ENCODE data around the gene KRTAP10-9.
A peak's percentile ranks its signal among the peaks of the same experiment; 100 is the strongest.
"Not testable (repeated sequence)": the region's sequence is repeated elsewhere in the genome, so short reads cannot be mapped to it uniquely, and the experiment has no call there.

KRTAP10-9 gene

DNA sequence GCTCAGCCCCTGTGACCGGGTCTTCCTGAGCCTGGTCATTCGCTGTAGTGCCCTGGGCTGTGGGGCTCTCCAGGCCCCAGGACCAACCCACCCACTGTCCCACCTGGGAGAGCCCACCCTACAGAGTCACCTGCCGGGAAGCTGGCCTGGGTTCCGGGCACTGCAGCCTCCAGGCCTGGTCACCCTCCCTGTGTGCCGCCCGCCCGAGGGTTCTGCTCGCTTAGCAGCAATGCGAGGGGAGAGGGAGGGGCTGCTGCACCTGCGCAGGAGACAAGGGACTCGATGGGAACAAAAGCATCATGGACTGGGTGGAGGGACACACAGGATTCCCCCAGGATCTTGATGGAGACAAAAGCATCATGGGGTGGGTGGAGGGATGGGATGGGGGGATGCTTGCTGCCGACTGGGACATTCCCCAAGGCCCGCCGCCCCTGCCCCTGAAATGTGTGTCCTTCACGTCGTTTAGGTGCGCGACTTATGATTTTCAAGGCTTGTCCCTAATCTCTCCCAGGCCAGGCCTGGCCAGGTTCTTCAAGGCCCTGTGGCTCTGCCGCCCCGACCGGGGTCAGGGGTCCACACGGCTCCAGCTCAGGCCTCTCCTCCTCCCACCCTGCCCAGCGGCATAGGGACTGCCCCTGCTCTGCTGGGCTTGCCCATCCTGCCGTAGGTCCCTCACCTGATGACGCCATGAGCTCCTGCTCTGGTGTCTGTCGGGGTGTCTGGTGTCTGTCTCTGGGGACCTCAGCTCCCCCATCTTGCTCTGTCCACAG lies 13.3 kb upstream of the KRTAP10-9 start:
- DNase-seq, result peak in 2 of 10 donors; percentile 60 to 61
- intact Hi-C loops (cut with DNase I), result no loop called here

DNA sequence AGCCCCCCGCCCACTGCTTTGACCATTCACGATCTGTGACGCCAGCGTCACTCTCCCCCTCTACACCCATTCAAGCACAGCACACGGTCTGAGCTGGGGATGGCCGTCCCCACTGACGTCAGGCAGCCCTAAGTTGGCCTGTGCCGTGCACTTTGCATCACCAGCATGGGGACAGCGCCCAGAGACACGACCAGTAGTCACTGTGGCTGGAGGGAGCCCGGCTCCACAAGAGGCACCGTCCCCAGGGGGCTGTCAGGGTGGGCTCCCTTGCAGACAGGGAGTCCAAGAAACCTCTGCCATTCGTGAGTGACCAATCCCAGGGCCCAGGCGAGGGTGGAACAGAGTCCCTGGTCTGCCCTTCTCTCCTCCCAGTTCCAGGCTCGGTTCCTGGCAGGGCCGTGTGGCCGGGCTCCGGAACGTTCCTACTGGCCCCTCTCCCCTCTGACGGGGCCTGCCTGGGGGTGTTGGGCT lies 12.7 kb upstream of the KRTAP10-9 start:
- intact Hi-C loops (cut with DNase I), result no loop called here
- peak in 2 of 10 donors; percentile 56 to 64 for DNase-seq

DNA sequence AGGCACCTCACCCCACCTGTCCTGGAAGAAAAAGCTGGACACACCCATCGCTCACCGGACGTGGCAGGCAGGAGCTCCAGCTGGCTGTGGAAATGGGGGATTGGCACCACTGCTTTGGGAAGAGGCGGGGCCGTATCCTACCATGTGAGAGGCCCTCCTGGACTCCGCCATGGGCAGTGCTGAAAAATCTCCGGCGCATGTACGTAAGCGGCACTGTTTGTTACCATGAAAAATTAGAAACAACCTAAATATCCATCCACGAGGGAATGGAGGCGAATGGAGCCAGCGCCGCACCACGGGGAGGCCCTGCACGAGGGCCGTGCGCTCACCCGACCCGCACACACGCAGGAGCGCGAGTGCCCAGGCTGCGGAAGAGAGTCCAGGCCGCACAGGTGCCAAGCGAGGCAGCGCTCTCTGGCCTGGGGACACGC lies 11.9 kb upstream of the KRTAP10-9 start:
- intact Hi-C loops (cut with DNase I), result no loop called here
- DNase-seq, result peak in 2 of 10 donors; percentile 39 to 65

DNA sequence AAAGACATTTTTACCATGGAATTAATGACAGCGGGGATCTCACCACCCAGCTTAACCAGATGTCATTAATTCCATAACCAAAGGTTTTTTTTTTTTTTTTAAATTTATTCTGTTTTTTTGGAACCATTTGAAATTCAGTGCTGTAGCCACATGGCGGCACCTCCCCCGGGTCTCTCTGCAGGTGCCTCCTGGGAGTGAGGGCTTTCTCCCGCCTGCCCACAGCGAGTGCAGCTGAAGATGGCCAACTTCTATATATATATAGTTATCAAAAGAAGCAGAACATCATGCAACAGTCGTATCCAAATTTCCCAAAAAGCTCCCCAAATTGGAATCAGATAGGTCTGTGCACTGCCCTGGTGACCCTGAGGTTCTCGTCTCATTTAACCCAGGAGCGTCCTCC lies 11.4 kb upstream of the KRTAP10-9 start:
- DNase-seq, result peak in 1 of 10 donors; percentile 70
- intact Hi-C loops (cut with DNase I), result no loop called here

DNA sequence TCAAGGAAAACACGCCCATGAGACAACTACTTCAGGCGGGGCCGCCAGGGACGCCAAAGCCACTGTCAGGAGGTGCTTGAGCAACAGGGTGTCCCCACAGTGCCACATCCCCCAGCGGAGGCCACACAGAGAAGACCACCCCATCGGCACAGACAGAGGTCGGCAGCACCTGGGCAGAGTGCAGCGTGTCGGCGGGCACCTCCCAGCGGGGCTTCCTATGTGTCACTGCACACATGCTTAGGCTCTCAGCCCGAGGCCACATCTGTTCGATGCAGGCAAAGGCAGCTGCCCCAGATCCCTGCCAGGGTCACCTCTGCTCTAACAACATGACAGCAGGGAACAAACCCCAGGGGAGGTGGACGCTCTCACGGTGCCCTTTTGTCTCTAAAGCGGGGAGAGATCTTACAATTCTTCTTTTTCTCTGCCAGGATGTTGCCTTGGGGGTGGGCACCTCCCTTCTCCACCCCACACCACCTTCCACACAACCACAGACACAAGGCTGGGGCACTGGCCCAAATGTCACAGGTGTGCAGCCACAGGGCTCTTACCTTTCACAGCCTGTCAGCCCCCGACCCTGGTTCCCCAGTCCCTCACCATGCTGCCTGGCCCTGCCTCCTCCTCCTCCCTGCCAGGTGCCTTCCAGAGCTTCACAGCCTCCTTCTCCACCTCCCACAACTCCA lies 10.8 kb upstream of the KRTAP10-9 start:
- intact Hi-C loops (cut with DNase I), result no loop called here
- peak in 2 of 10 donors; percentile 50 to 62 for DNase-seq

DNA sequence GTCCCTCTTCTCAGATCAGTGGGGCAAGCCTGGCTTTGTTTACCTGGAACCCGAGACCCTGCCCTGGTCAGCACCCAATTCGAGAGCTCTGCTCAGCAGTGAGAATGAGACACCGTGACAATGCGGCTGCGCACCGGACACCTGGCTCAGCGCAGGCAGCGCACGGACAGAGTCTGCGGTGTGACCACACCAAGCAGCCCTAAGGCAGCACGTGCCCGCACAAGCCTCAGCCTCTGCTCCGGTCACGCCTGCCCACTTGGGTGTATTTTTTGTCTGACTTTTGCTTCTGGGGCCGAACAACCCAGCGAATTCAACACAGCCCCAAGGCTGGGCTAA lies 10.3 kb upstream of the KRTAP10-9 start:
- intact Hi-C loops (cut with DNase I), result no loop called here
- peak in 2 of 10 donors; percentile 37 to 58 for DNase-seq

DNA sequence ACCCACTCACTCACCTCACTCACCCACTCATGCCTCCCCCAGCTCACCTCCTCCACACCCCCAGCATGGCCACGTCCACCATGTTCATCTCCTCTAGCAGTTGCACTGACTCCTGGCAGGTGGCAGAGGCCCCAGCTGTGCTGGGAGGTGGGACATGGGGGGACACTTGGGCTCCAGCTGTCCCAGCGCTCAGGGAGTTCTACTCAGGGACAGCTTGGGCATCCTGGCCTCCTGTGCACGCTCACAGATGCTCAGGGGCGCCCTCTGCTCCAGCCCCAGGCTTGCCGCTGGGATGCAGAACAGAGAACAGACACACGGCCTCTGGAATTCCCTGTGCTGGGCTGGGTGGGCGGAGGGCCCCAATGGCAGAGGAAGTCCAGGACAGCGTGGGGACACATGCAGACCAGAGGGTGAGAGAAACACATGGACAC lies 9.8 kb upstream of the KRTAP10-9 start:
- DNase-seq, result peak in 1 of 10 donors; percentile 46
- intact Hi-C loops (cut with DNase I), result no loop called here

DNA sequence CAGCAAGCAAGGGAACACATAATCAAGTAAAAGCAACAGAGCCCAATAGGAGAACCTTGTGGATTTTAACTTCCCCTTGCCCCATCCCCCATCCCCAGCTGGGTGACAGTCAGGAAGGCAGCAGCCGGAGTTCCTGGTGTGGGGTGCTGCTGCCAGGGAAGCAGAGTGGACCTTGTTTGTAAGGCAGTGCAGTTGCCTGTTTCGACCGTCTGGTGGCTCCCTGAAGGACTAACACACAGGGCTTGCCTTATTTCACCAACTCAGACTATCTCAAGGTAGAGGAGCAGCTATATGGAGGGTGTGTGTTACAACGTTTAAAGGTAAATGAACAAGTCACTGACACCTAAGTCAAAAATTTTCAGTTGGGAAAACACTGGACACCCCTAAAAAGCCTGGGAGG lies 8.4 kb upstream of the KRTAP10-9 start:
- peak in 1 of 10 donors; percentile 8 for DNase-seq
- intact Hi-C loops (cut with DNase I), result no loop called here

DNA sequence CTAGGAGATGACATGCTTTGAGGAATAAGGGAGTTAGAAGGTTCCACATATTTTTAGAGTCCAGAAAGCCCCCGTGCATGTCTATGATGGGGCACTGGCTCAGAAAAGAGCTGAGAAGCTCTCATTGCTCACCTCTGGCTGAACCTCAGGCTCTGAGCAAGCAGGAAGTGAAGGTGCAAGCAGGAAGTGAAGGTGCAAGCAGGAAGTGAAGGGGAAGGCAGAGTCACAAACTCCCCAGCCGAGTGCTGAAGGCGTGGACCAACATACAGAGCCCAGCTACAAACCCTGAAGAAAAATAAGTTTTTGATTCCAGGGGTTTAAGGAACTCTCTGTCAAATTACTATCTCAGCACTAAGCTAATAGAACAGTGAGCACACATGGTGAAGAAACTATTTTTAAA lies 8.0 kb upstream of the KRTAP10-9 start:
- intact Hi-C loops (cut with DNase I), result no loop called here
- DNase-seq, result no peak

DNA sequence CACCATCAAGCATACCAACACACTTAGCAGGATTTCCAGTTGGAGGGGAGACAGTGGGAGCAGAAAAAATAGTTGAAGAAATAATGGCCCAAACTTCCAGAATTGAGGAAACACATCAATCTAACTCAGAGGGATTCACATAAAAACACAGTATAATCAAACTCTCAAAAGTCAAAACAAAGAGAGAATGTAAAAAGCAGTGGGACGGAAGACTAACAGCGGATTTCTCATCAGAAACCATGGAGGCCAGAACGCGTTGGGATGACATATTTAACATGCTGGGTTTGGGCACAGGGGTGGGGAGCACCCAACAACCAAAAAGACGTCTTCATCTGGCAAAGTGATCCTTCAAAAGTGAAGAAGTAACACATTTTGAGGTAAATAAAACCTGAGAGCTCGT lies 7.0 kb upstream of the KRTAP10-9 start:
- intact Hi-C loops (cut with DNase I), result no loop called here
- no peak for DNase-seq

DNA sequence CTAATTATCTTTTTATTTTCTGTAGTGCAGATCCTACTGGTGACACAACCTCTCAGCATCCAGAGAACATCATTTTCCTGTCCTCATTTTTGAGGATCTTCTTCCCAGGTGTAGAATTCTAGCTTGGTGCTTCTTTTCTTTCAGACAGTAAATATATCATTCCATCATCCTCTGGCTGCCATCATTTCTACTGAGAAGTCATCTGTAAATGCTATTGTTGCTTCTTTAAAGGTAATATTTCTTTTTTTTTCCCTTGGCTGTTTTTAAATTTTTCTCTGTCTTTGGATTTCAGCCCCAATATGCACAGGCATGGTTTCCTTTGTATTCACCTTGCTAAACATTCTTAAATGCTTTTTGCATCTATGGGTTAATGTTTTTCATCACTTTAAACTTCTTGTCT lies 3.3 kb upstream of the KRTAP10-9 start:
- no peak for DNase-seq
- intact Hi-C loops (cut with DNase I), result no loop called here

DNA sequence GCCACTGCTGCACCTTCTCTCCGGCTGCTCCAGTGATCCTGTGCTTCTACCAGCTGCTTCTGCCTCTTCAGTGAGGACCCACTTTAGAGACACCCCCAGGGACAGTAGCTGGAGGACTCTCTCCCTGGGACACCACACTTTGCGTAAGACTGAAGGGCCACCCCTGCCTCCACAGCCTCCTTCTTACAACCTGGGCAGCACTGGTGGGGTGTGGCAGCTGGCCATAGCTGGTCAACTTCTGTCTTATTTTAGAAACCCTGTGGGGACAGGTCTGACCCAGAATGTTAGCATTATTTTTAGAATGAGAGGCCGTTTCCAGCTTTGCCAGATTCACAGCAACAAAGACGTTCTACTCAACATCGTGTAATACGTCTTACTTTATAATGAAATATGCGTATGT lies 1.1 kb upstream of the KRTAP10-9 start:
- intact Hi-C loops (cut with DNase I), result no loop called here

DNA sequence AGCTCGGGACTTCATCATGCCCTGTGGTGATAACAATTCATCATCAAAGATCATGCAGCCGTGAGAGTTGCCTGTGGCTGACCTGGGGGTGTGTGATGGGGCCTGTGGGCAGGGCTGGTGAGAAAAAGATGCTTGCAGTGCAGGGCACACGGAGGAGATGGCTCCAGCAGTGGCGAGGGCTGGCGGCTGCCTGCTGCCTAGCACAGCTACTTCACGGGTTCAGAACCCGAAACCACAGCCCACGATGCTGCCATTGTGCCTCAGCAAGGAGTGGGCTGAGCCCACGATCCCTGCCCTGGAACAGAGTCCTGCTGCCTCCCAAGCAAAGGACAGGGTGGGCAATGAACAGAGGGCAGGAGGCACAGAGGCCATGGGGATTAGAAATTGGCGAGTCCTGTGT lies 631 bp upstream of the KRTAP10-9 start:
- intact Hi-C loops (cut with DNase I), result no loop called here

More for the DNA sequence above, 1.1 kb upstream of the KRTAP10-9 start:
- peak in 1 of 10 donors; percentile 18 for DNase-seq

DNA sequence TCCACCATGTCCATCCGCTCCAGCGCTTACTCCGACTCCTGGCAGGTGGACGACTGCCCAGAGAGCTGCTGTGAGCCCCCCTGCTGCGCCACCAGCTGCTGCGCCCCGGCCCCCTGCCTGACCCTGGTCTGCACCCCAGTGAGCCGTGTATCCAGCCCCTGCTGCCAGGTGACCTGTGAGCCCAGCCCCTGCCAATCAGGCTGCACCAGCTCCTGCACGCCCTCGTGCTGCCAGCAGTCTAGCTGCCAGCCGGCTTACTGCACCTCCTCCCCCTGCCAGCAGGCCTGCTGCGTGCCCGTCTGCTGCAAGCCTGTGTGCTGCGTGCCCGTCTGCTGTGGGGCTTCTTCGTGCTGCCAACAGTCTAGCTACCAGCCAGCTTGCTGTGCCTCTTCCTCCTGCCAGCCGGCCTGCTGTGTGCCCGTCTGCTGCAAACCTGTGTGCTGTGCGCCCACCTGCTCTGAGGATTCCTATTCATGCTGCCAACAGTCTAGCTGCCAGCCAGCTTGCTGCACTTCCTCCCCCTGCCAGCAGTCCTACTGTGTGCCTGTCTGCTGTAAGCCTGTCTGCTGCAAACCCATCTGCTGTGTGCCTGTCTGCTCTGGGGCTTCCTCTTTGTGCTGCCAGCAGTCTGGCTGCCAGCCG lies 409 bp downstream of the KRTAP10-9 start:
- intact Hi-C loops (cut with DNase I), result not testable (repeated sequence)
- DNase-seq, result peak in 2 of 10 donors; percentile 42 to 62

More for the DNA sequence above, 631 bp upstream of the KRTAP10-9 start:
- peak in 2 of 10 donors; percentile 45 to 57 for DNase-seq

DNA sequence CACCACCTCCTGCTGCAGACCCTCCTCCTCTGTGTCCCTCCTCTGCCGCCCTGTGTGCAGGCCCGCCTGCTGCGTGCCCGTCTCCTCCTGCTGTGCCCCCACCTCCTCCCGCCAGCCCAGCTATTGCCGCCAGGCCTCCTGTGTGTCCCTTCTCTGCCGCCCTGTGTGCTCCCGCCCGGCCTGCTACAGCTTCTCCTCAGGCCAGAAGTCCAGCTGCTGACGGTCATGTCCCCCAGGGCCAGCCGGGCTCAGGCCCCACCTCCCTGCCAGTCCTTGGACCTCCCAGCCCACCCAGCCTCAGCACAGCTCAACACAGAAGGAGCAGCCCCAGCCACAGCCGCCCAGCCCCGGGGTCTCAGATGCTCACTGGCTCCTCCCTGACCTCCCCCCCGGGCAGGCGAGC lies 939 bp downstream of the KRTAP10-9 start:
- intact Hi-C loops (cut with DNase I), result not testable (repeated sequence)
- peak in 1 of 10 donors; percentile 30 for DNase-seq

DNA sequence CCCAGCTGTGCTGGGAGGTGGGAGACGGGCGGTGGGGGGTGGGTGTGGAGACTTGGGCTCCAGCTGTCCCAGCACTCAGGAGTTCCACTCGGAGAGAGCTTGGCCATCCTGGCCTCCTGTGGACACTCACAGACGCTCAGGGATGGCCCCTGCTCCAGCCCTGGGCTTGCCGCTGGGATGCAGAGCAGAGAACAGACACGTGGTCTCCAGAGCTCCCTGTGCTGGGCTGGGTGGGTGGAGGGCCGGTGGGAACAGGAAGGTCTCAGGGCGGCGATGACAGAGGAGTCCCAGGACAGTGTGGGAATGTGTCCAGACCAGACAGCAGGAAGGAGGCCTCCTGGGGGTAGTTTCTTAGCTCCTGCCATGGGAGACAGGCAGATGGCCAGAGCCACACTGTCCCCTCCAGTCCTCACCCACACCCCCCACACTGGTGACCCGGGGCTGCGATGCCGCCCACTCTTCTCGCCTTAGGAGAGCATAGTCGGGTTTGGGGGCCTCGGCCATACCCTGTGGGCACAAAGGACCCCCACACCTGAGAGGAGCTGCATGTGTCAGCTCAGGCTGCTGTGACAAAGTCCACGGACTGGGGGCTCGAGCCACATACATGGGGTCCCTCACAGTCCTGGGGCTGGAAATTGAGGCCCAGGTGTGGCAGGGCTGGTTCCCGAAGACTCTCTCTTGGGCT lies 2.0 kb downstream of the KRTAP10-9 start:
- intact Hi-C loops (cut with DNase I), result no loop called here
- DNase-seq, result peak in 3 of 10 donors; percentile 49 to 69 (median 62)

DNA sequence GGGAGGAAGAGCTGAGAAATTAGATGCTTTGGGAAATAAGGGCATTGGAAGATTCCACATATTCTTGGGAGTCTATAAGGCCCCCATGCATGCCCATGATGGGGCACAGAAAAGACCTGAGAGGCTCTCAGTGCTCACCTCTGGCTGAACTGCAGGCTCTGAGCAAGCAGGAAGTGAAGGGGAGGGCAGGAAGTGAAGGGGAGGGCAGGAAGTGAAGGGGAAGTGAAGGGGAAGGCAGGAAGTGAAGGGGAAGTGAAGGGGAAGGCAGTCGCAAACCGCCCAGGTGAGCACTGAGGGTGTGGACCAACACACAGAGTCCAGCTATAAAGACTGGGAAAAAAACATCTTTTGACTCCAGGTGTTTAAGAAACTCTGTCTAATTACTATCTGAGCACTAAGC lies 3.5 kb downstream of the KRTAP10-9 start:
- intact Hi-C loops (cut with DNase I), result no loop called here
- no peak for DNase-seq

DNA sequence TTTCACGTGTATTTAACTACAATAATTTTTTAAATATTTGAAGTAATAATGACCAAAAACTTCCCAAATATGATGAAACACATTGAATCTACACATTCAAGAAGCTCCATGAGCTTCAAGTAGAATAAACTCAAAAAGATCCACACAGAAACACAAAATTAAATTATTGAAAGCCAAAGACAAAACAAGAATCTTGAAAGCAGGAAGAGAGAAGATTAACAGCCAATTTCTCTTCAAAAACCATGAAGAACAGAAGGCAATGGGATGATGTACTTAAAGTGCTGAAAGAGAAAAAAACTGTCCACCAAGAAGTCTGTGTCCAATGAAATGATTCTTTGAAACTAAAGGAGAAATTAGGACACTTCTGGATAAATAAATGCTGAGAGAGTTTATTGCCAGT lies 5.2 kb downstream of the KRTAP10-9 start:
- intact Hi-C loops (cut with DNase I), result no loop called here
- DNase-seq, result no peak

DNA sequence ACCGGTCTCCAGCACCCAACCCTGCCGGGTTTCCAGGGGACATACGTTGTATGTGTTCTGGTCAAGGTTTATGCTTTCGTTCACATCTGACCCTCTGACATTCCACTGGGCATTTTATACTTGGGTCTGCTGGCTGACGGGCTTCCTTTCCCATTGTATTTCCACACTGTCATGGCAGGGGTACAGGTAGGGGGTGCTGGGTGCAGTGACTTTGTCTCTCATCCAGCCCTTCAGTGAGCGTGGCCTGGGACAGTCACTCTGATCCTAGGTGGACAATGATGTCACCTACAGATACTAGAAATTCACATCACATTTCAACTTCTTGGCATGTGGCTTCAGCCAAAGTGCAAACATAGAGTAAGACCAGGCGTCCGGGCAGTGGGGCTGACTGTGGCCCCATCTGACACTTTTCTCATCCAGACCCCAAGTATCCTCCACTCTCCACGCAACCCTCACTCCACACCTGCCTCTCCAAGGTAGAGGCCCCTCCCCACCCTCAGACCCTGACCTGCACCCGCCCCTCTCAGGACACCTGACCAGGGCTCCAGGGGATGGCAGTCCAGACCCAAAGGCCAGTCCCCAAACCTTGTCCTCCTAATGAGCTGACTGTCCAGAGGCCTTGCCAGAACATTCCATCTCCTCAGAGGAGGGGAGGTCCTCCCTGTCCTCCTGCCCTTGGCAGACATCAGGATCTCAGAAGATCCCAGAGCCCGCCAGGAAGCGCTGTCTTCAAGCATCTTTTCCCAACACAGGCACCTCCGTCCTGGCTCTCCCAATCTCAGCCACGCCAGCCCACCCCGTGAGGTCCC lies 9.5 kb downstream of the KRTAP10-9 start:
- DNase-seq, result peak in 1 of 10 donors; percentile 70
- intact Hi-C loops (cut with DNase I), result no loop called here
